ENCODE results near the gene ASTL. TPM values are rescaled to one million over a fixed set of nuclear protein-coding genes. Genes with fewer than 3 reads are reported as not detected.

ASTL gene
- total and polyA plus RNA-seq, 2 experiments from 2014 or later: not detected

DNA sequence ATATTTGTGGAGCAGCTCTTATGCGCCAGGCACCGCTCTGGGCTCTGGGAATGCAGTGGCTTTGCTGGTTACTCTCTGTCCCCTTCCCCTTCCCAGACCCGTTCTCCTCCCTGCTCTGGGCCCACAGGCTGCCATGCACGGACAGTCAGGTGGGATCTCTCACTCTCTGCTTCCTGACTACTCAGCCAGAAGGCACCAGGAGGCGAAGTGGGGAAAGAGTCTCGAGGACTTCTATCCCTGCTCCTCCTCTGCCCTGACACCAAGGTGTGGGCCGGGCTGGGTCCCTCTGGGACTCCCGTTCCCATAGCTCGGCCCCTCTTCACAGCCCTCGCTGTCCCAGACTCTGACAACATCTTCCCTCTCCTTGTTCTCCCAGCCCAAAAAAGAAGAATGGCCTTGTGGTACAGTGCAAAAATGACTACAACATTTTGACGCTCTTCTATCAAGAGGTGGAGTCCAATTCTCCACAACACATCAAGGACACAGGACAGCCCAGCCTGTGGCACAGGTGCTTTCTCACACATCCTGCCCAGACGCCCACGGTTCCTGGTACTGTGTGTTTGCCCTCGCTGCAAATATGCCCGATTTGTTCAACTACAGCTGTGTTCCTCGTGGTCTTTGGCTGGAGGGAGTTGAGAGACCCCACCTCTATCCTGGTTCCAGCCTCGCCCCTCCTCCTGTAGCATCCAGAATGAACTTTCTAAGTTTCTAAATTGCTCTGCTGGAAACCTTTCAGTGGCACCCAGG is 21.0 kb upstream of the ASTL start:
- no peak for DNase-seq (ENCODE audit: low spot score)
- no peak overlapping the region for H2AFZ ChIP-seq
- TF ChIP-seq, protein P1, sequence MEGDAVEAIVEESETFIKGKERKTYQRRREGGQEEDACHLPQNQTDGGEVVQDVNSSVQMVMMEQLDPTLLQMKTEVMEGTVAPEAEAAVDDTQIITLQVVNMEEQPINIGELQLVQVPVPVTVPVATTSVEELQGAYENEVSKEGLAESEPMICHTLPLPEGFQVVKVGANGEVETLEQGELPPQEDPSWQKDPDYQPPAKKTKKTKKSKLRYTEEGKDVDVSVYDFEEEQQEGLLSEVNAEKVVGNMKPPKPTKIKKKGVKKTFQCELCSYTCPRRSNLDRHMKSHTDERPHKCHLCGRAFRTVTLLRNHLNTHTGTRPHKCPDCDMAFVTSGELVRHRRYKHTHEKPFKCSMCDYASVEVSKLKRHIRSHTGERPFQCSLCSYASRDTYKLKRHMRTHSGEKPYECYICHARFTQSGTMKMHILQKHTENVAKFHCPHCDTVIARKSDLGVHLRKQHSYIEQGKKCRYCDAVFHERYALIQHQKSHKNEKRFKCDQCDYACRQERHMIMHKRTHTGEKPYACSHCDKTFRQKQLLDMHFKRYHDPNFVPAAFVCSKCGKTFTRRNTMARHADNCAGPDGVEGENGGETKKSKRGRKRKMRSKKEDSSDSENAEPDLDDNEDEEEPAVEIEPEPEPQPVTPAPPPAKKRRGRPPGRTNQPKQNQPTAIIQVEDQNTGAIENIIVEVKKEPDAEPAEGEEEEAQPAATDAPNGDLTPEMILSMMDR (IDR thresholded peaks at IDR 0.05; ENCODE audit: poor library complexity): no peak
- TF ChIP-seq EZH2 (IDR thresholded peaks at IDR 0.05; ENCODE audit: borderline replicate concordance): no peak
- no peak for TF ChIP-seq EZH2phosphoT487 (IDR thresholded peaks at IDR 0.05; ENCODE audit: low read depth, severe bottlenecking, unreplicated experiment)
- no peaks in the 10 kb centered on the region for H3K9me3 ChIP-seq (ENCODE audit: low read depth)
- no peaks in the 10 kb centered on the region for H3K4me1 ChIP-seq (ENCODE audit: insufficient read depth)
- WGBS (ENCODE audit: low lambda C conversion rate, missing lambda C conversion rate): 88% methylated on average over 17 of the region's 17 CpGs
- H3K4me2 ChIP-seq: no peak overlapping the region
- no peaks in the 10 kb centered on the region for H4K20me1 ChIP-seq (ENCODE audit: insufficient read depth, poor library complexity, severe bottlenecking)
- H3K27me3 ChIP-seq: no peaks in the 10 kb centered on the region
- H3K36me3 ChIP-seq (replicated peaks; ENCODE audit: insufficient read depth, low read depth): no peaks in the 10 kb centered on the region
- H3K4me3 ChIP-seq: no peak overlapping the region
- no peaks in the 10 kb centered on the region for H3K9me2 ChIP-seq (replicated peaks; ENCODE audit: insufficient read depth)
- H3K79me2 ChIP-seq: no peaks in the 10 kb centered on the region
- no peak overlapping the region for H3K27ac ChIP-seq

DNA sequence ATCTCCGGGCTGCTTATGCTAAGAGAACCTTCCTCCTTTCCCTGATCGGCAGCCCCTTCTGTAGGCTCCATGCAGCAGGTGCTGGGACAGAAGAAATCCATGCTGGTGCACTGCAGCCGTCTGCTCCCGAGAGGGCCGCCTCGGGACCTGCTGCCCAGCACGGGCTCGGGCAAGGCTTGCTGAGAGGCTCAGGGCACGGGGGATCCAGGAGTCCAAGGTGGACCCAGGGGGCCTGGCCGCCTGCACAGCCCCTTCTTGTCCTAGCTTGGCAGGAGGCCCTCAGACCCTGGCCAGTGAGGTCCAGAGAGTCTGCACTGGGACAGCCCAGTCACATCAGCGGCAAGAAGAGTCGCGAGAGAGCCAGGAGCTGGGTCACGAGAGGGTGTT is 20.2 kb upstream of the ASTL start:
- Histone ChIP-seq H3K9me3 (ENCODE audit: low read depth) (no peaks in the 10 kb centered on the region), H3K27ac (no peak overlapping the region), H3K27me3 (no peaks in the 10 kb centered on the region), H3K4me3 (no peak overlapping the region), H4K20me1 (ENCODE audit: insufficient read depth, poor library complexity, severe bottlenecking) (no peaks in the 10 kb centered on the region), H3K79me2 (no peaks in the 10 kb centered on the region), H3K36me3 (replicated peaks; ENCODE audit: insufficient read depth, low read depth) (no peaks in the 10 kb centered on the region), H2AFZ (no peak overlapping the region), H3K4me2 (no peak overlapping the region), H3K4me1 (ENCODE audit: insufficient read depth) (no peaks in the 10 kb centered on the region), H3K9me2 (replicated peaks; ENCODE audit: insufficient read depth) (no peaks in the 10 kb centered on the region)
- DNase-seq (ENCODE audit: low spot score): no peak
- WGBS (ENCODE audit: low lambda C conversion rate, missing lambda C conversion rate): 91% methylated on average over 14 of the region's 14 CpGs
- TF ChIP-seq EZH2 (IDR thresholded peaks at IDR 0.05; ENCODE audit: borderline replicate concordance) (no peak), EZH2phosphoT487 (IDR thresholded peaks at IDR 0.05; ENCODE audit: low read depth, severe bottlenecking, unreplicated experiment) (no peak)
- TF ChIP-seq, protein P1 (IDR thresholded peaks at IDR 0.05; ENCODE audit: poor library complexity): no peak

GRCh38 chr2:96157649-96158553 is 19.6 kb upstream of the ASTL start:
- Histone ChIP-seq H3K4me3 (no peak overlapping the region), H3K9me3 (ENCODE audit: low read depth) (no peaks in the 10 kb centered on the region), H3K79me2 (no peaks in the 10 kb centered on the region), H2AFZ (no peak overlapping the region), H3K27ac (no peak overlapping the region), H3K36me3 (replicated peaks; ENCODE audit: insufficient read depth, low read depth) (no peaks in the 10 kb centered on the region), H3K4me2 (no peak overlapping the region), H3K9me2 (replicated peaks; ENCODE audit: insufficient read depth) (no peaks in the 10 kb centered on the region), H4K20me1 (ENCODE audit: insufficient read depth, poor library complexity, severe bottlenecking) (no peaks in the 10 kb centered on the region), H3K4me1 (ENCODE audit: insufficient read depth) (no peaks in the 10 kb centered on the region), H3K27me3 (no peaks in the 10 kb centered on the region)
- no peak for DNase-seq (ENCODE audit: low spot score)
- TF ChIP-seq, protein P1 (IDR thresholded peaks at IDR 0.05; ENCODE audit: poor library complexity): no peak
- no peak for TF ChIP-seq EZH2phosphoT487 (IDR thresholded peaks at IDR 0.05; ENCODE audit: low read depth, severe bottlenecking, unreplicated experiment)
- TF ChIP-seq EZH2 (IDR thresholded peaks at IDR 0.05; ENCODE audit: borderline replicate concordance): no peak
- 86% methylated on average over 19 of the region's 19 CpGs for WGBS (ENCODE audit: low lambda C conversion rate, missing lambda C conversion rate)
